ENCODE measurements around the gene NEUROD6.

Gene NEUROD6

DNA sequence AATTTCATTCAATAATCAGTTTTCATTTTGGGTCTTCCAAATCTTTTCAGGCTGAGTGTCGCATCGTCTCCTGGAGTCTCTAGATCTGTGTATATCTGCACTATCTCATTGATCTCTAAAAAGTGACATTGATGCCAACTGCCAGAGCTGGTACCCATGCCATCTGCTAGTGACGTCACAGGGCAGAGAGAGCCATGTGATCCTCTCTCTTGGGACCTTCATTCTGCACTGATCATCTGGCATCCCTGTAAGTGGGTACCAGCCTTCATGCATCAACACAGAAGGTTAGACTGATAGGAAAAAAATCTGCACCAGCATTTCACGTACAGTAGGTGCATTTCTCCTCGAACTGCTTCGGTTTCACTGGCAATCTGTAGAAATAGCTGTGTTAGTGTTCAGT, at the start of gene NEUROD6:
Gene NEUROD6 (minus strand): TSS at position 124 of the 400 bp plus-strand sequence. CDS start 1,458 bp downstream, outside the sequence.
- no peak for FAIRE-seq

DNA sequence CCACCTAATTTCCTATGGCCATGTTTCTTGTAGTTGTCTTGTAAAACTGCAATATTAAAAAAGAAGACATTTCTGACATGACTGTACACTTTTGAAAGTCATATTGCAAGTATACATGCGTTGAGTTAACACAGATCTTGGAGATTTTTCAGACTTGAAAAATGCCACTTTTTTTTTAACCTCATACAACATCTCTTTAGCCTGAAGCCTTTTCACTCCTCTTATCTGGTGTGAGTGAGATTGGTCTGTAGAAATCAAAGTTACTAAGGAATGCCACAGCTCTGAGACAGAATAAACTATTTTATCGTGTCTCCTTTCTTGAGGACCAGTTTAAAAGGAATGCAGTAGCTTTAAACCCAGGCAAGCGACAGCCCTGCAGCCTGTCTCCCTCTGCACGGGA, 43.9 kb upstream of the NEUROD6 start:
- no peak for FAIRE-seq

- no peak for FAIRE-seq
Observed at GRCh38 chr7:31382722-31383121, 42.2 kb upstream of the NEUROD6 start.

DNA sequence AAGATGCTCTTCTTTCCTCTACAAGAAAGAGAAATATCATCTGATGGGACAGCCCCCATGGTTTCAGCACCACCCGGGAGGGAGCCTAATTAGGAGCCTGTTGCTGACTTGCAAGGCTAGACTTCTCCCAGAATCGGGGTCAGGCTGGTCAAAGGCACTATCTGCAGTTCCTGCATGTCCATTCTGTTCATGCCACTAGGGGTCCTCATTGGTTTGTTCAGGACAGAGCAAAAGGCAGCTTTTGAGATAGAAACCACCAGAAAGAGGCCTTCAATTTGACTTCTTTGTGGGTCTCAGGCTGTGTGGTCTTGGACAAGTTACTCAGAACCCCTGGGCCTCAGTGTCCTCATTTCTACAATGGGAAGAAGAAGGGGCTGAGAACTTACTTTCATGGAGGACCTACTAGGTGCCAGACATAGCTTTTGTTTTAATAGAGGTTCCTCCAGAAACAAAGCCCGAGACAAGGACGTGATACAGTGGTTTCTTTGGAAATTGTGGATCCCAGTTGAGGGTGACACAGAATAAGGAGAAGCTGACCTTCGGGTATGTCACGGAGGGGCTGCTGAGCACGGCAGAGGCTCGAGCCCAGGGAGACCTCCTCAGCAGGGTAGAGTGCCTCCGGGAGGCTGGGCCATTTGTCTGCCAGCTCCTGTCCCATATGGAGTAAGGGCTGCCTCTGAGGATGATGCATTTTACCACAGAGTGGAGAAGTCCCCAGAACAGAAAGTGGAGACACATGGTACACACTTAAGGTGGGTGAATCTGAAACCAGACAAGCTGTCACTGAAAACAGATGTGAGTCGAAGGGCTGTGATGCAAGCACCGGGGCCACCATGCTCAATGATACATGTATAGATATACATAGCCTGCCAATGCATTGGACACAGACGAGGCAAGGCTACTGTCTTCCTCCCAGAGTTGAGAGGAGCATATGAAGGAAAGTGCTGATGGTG, 33.1 kb upstream of the NEUROD6 start:
- no peak for FAIRE-seq

GRCh38 chr7:31372231-31372959, 31.9 kb upstream of the NEUROD6 start:
- FAIRE-seq = no peak

DNA sequence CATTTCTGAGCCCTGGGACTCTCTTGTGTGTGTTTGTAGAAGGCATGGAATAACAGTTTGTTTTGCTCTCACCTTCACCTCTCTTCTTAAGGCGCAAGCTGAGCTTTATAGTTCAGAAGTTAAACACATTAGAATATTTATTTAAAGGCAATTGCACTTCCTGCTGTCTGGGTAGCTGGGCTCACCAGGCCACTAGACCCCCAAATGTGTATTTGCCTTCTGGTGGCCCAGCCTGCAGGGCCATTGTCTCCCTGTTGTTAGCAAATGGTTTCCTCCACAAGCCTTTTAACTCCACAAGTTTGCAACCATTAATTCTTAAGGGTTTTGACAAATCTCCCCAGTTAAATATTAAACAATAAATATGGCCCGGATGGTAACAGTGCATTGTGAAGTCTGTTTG, 31.1 kb upstream of the NEUROD6 start:
- FAIRE-seq = no peak

- FAIRE-seq = no peak
Observed at GRCh38 chr7:31370609-31371008, 30.1 kb upstream of the NEUROD6 start.

DNA sequence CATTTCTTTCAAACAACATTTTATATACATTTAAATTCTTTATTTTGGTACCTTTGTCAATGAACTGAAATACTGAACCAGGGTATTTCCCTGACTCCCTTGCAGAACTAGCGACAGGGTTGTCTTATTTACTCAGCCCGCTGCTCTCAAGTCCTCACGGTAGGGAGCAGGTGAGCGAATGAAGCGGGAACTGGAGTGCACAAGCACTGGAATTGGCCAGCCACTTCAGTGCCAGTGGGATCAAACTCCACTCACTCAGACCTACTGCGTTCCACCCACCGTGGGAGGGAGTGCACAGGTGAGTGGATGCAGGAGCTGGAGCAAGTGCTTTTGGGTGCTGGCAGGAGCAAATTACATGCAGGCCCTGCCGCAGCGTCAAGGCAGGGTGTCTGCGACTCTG, 28.1 kb upstream of the NEUROD6 start:
- FAIRE-seq = no peak

GRCh38 chr7:31363496-31363895, 23.0 kb upstream of the NEUROD6 start:
- no peak for FAIRE-seq

DNA sequence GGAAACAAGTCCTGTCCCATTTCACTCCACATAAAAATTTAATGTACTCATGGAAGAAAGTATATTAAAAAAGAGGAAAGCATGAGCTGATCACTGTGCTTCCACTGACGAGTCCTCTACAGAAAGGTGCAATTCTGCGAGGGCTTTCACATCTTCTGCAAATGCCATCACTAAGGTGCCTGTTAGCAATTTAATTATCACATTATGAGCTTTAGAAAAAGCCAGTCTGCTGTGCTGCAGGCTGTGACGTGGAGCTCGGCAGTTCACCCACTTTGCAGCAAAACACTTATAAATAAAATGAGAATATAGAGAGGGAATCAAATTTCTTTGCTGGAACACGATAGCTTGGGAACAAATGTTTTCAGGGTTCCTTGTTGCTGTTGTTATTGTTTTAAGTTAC, 22.5 kb upstream of the NEUROD6 start:
- FAIRE-seq = no peak

DNA sequence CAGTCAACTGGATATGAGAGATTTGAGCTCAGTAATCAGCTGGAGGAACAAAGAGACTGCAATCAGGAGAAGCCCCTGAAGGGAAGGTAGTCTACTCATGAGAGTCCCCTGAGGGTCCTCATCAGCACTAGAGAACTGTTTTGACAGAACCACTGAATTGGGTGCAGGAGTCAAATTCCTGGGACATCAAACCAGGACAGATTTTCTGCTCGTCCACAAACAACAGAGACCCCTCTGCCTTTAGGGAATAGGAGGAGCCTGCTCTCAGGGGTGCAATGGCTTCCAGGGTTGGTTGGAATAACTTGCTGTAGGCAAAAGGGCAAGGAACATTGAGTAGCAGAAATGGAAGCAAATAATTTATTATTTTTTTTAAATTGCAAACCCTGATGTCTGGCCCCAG, 21.9 kb upstream of the NEUROD6 start:
- no peak for FAIRE-seq

GRCh38 chr7:31358467-31358866, 17.9 kb upstream of the NEUROD6 start:
- no peak for FAIRE-seq

DNA sequence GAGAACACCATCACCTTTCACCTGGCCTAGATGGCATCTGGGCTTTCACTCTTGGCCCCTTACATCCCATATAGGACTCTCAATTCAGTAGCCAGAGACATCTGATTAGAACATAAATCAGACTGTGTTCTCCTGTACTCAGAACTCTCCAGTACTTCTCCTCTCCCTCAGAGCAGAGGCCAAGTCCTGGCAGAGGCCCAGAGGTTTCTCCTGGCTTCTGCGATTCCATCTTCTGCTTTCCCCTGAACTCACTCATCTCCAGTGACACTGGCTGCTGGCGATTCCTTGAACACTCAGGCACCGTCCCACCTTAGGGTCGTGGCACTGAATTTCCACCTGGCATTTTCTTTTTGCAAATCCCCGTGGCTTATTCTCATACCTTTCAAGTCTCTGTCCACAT, 4.9 kb upstream of the NEUROD6 start:
- no peak for FAIRE-seq

- no peak for FAIRE-seq
Observed at GRCh38 chr7:31343516-31344305, 3.2 kb upstream of the NEUROD6 start.

DNA sequence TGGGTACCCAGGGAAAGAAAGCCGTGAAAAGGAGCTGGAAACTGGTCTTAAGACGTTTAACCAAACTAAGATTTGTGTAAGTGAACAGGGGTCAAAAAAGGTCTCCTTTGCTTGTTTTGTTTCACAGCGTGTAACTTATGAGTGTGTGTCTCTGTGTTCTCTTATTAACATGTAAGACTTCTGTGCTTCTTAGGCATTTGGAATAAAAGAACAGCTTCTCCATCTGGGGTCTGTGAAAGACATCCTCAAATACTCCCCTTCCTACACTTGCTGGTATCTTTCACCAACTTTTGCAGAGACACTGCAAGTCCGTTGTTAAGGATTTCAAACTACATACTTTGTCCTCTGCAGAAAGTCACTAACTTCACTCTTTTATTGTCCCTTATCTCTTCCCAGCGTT, 615 bp upstream of the NEUROD6 start:
- no peak for FAIRE-seq

DNA sequence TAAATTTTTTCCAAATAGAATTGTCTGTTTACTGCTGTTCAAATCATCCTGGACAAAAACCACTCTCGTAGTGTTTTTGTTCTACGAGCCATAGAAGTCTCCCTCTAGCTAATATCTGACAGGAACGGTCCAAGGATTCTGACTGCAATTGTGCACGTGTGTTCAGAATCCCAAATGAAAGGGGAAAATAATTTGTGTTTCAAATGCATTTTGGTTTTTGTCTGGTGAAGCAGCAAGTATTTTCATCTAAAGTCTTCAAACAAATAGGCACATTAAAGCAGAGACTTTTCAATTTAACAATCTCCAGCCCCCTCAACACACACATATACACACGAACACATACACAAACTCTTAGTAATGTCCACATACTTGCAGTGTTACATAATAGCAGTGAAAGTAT, 475 bp downstream of the NEUROD6 start:
- FAIRE-seq = no peak

DNA sequence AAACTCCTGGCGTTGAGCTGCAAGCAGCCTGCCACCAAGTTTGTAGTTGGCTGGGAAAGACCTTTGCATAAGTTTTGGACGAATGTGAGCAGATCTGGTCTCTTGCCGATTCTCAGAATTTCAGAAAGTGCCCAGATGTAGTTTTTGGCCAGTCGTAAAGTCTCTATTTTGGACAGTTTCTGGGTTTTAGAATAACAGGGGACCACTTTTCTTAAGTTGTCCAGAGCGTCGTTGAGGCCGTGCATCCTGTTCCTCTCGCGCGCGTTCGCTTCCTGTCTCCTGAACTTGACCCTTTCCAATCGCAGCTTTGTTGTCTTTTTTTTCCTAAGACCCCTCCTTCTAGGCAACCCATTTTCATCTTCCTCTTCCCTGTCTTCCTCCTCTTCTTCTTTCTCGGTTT, 1.8 kb downstream of the NEUROD6 start:
- no peak for FAIRE-seq

- FAIRE-seq = no peak
Observed at GRCh38 chr7:31337002-31337565, 3.4 kb downstream of the NEUROD6 start.

DNA sequence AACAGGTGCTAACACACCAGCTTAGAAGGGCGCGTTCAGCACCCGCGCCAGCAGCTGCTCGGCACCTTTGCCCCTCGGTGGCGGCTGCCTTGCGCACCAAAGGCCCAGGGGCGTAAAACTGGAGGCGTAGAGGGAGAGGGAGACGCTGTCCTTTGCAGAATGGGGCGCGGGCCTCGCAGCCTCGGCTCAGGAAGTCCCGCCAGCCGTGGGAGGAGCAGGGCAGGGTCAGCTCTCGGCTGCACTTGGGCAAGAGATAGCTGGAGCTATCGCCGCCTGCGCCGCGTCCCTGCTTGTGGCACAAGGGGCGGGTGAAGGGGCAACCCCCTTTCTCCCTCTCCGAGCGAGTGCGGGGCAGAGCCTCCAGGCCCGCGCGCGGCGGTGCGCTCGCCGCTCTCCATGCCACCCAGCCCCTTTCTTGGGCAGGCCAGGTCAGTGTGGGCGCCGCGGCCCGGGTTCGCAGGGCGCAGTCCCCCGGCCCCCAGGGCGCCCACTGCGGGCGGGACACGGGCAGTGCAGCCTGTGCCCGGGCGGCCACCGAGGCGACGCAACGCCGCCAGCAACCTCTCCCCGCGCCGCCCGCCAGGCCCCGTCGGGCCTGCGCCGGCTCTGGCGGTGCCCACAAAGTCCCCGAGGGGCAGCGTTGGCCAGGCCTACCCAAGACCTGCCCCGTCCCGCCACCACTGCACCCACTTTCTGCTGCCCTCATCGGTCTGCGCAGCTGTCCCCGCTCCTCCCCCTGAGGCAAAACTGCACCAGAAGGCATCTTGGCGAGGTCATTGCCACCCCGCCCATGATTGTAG, 4.1 kb downstream of the NEUROD6 start:
- no peak for FAIRE-seq

GRCh38 chr7:31335884-31336201, 4.7 kb downstream of the NEUROD6 start:
- FAIRE-seq = no peak

- no peak for FAIRE-seq
Observed at GRCh38 chr7:31335161-31335856, 5.2 kb downstream of the NEUROD6 start.

DNA sequence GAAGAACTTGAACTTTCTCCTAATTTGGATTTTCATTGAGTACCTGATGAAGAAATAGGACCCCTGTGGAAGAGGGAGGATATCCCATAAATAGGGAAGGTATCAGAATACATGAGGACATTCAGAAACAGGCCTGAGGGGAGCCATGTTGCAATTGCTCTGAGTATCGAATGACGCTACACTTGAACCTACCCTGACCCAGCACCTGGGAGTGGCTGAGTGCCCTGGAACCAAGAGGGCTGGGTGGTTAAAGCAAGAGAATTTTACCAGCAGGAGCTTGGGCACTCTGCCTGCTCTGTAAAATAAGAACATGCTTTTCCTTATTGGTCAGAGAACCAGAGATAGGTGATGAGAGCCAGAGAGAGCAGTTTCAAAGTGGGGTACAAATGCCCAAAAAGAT, 7.2 kb downstream of the NEUROD6 start:
- no peak for FAIRE-seq
